GM19452 (cell line): ENCODE results near the gene NANOG.
"Not testable (repeated sequence)": the region's sequence is repeated elsewhere in the genome, so short reads cannot be mapped to it uniquely, and the experiment has no call there.

ENCODE experiments used
- ATAC-seq: cut with Tn5 transposase; IDR thresholded peaks from one replicate; pipeline ENCODE4 v1.9.1; 2021; ENCODE audit not compliant: unreplicated experiment

NANOG gene

GRCh38 chr12:7798750-7799308, 9.6 kb downstream of the NANOG start:
- ATAC-seq = not testable (repeated sequence)

DNA sequence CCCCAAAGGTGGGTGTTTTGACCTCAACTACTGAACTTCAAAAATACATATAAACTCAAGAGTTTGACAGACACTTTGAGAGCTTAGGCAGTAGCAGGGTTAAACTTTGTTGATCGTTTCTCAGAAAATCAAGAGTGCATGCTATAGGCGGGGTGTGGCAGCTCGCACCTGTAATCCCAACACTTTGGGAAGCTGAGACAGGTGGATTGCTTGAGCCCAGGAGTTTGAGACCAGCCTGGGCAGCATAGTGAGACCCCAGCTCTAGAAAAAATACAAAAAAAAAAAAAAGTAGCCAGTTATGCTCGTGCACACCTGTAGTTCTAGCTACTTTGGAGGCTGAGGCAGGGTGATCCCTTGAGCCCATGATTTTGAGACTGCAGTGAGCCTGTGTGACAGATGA, 12.3 kb downstream of the NANOG start:
- ATAC-seq = no peak

- ATAC-seq = not testable (repeated sequence)
Observed at GRCh38 chr12:7806319-7806718, 17.1 kb downstream of the NANOG start.

GRCh38 chr12:7806863-7807487, 17.8 kb downstream of the NANOG start:
- ATAC-seq = no peak

- not testable (repeated sequence) for ATAC-seq
Observed at GRCh38 chr12:7825754-7826153, 36.6 kb downstream of the NANOG start.

GRCh38 chr12:7829737-7830136, 40.5 kb downstream of the NANOG start:
- ATAC-seq = not testable (repeated sequence)

GRCh38 chr12:7832059-7832696, 43.0 kb downstream of the NANOG start:
- no peak for ATAC-seq

DNA sequence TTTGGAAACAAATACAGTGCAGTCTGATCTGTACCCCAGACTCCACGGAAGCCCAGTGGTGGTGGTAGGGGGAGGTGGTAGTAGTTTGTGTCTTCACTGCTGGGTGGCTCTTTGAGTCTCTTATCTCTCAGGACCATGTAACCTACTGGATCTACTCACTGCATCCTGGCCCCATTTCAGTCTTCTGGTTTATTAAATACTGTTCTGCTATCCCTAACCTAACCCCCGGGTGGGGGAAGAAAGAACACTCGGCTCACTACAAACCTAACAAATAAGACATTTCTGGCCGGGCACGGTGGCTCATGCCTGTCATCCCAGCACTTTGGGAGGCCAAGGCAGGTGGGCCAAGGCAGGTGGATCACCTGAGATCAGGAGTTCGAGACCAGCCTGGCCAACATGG, 44.0 kb downstream of the NANOG start:
- not testable (repeated sequence) for ATAC-seq

DNA sequence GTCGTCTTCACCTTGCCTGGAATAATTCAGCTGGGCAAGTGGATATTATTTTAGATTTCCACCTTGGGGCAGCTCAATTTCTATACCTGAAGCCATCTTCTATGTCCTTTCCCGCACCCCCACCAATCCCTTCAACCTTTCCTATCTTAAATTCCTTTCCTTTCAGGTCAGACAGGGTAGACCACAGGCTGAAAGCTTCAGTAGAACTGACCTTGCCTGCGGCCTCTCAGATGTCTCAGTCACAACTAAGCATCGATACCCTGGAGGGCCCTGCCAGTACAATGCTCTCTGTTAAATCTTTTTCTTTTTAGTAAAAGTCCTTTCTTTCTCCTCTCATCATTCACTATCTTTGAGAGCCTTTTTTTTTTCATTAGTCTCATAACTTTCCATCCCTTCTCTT, 44.6 kb downstream of the NANOG start:
- no peak for ATAC-seq

DNA sequence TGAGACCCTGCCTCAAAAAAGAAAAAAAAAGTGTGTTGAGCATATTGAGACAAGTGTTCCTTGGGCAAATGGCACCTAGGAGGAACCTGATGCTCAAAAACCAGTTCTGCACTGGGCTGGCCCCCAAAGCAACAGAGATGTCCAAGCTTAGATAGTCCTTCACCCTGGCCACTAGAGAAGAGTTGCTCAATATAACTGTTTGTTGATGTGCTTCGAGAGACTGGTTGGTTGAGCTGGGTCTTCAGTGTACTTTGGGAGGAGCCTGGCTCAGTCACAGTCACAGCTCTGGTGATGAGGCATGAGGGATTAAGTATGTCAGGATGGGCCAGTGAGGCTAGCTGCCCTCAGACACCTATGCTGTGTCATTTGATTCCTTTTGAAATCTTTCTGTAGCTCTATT, 45.5 kb downstream of the NANOG start:
- ATAC-seq = no peak

- ATAC-seq = no peak
Observed at GRCh38 chr12:7835116-7835515, 45.9 kb downstream of the NANOG start.

DNA sequence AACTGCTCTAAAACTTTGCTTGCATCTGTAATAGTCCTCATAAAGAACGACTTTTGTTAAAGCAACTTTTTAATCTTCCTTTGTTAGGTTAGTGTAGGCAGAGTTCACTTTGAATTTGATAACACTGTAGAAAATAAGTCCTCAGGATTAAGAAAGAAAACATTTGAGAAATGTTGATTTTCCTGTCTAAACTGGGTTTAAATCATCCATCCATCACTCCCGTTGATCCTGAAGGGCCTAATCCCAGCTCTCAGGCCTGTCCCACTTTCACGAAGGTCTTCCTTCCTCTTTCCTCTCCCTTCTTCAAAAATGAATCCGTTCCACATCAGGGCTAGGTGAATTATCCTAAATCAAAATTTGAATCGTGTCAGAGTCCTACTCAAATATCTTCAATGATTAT, 46.6 kb downstream of the NANOG start:
- ATAC-seq = no peak

GRCh38 chr12:7837366-7837765, 48.2 kb downstream of the NANOG start:
- no peak for ATAC-seq

GRCh38 chr12:7839226-7839625, 50.0 kb downstream of the NANOG start:
- ATAC-seq = not testable (repeated sequence)

DNA sequence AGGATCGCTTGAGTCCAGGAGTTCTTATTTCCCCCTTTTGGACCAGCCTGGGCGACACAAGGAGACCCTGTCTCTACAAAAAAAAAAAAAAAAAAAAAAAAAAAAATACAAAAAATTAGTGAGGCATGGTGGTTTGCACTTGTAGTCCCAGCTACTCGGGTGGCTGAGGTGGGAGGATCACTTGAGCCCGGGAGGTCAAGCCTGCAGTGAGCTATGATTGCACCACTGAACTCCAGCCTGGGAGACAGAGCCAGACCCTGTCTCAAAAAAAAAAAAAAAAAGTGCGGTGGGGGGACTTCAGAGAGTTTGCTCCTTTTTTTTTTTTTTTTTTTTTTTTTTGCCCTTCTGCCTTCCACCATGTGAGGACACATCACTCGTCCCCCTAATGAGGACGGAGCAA, 50.6 kb downstream of the NANOG start:
- not testable (repeated sequence) for ATAC-seq

GRCh38 chr12:7842444-7842843, 53.2 kb downstream of the NANOG start:
- ATAC-seq = not testable (repeated sequence)

- ATAC-seq = not testable (repeated sequence)
Observed at GRCh38 chr12:7843149-7843548, 53.9 kb downstream of the NANOG start.

DNA sequence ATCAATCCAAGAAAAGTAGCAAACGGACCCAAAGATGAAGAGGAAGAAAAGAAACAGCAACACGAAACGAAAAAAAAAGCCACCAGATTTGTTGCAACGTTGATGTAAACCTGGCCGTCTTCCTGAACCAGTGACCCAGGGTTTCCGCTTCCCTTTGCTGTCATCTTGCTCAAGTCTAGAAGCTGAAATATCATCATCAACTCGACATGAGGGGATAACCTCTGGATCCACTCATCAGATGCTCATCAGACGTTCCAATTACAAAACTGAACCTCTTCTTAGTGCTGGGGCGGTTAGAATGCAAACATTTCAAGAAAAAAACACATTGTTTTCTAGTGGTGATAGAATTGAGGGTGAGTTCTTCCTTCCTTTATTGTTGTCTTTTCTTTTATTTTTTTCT, 54.4 kb downstream of the NANOG start:
- ATAC-seq = not testable (repeated sequence)

- ATAC-seq = no peak
Observed at GRCh38 chr12:7844116-7844515, 54.9 kb downstream of the NANOG start.

DNA sequence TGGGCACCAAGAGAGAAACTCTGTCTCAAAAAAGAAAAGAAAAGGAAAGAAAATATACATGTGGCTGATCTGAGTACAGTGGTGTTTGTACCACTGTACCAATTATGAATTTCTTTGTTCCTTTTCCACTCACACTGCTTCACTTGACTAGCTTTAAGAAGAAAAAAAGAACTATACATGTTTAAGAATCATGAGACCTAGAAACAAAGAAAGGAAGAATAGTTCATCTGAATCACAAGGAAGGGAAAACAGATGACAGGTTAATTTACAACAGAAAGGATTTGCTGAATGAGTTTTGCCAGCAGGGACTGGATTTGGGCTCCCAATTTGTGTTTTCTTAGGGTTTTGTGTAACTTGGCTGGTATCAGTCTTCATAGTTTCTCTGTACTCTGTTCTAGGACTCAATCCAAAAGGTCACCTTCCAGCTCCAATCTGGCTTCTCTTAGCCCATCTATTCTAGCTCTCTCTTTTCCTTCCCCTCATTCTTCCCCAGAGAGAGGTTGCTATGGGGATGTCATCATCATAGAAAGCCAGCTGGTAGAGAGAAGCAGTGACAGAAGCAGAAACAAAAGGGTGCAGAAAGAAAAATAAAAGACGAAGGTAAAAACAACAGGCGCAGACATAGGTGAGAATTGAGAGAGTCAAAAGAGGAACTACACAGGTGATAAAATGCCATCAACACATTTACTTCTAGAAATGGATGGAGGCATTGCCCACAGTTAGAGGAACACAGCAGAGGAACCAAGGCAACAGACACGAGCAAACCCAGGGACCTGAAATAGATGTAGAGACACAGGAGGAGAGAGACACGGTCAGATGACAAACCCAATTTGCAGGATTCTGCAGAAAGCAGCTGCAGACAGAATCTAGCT, 58.3 kb downstream of the NANOG start:
- not testable (repeated sequence) for ATAC-seq

GRCh38 chr12:7848098-7848422, 58.9 kb downstream of the NANOG start:
- not testable (repeated sequence) for ATAC-seq
